Tracheal epithelial cell (primary cell): ENCODE data around the gene SLC6A19. TPM values are rescaled to one million over a fixed set of nuclear protein-coding genes. Genes with fewer than 3 reads are reported as not detected.

Experiments used
- total RNA-seq: library from RNA; depleted of rRNA; stranded (reverse); fragments of >200 nt; gene quantifications from 2 replicates; pipeline ENCODE4 v1.2.1, GENCODE V29; 2014

SLC6A19 gene
- total RNA-seq = not detected in 2 replicates

DNA sequence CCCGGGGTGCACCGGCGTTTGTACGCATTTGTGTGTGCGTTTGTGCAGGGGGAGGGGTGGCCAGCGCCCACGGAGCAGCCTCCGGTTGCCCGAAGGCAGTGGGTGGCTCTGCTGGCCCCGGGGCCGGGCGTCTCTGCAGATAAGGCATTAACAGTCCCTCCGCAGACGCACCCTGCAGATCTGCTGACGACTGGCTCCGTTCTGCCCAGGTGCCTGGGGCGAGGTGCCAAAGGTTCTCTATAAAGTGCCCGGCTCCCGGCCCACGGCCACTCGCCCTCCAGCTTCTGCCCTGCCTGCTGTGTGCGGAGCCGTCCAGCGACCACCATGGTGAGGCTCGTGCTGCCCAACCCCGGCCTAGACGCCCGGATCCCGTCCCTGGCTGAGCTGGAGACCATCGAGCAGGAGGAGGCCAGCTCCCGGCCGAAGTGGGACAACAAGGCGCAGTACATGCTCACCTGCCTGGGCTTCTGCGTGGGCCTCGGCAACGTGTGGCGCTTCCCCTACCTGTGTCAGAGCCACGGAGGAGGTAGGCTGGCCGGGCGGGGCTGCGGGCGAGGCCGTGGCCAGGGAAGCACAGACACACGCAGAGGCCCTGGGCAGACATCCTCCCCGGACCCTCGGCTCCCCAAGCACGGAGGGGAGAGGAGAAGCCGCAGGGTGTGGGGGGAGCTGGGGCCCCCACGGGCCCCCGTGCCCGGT, at the start of gene SLC6A19:
Gene SLC6A19 (plus strand): TSS at position 269 of the 699 bp plus-strand sequence. CDS start 56 bp downstream, at position 325.

DNA sequence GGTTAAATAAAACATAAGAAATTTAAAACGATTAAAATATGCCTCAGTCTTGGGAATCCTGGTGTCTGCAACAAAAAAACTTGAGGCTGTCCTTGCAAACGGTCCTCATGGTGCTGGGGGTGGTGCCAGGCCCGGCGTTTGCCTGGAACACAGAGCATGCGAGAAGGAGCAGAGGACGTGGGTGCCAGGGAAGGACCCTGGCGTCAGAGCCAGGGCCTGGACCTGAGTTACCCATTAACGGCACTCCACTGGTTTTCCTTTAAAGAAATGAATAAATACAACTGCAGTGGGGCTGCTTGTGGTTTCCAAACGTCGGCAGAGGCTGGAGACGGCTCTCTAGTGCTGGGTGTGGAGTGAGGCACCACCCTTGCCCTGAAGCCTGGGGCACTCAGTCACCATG, 23.7 kb downstream of the SLC6A19 start, which contains the start of gene SLC6A18:
Gene SLC6A18 (plus strand): TSS at position 301 of the 400 bp plus-strand sequence. CDS start 97 bp downstream, at position 398.

Other genes starting within 250 kb of the SLC6A19 start
- 0.24 TPM in 1 of 2 replicates, not detected in the other for gene NKD2, start 192.8 kb upstream of the SLC6A19 start, total RNA-seq
- 5.8 and 20.0 TPM in 2 replicates for gene SLC12A7, start 89.5 kb upstream of the SLC6A19 start, total RNA-seq
- gene SLC6A18, start 23.8 kb downstream of the SLC6A19 start, total RNA-seq = not detected in 2 replicates
- not detected in 2 replicates for gene TERT, start 93.5 kb downstream of the SLC6A19 start, total RNA-seq
- 252 and 273 TPM in 2 replicates for gene CLPTM1L, start 143.5 kb downstream of the SLC6A19 start, total RNA-seq
- not detected in 2 replicates for gene SLC6A3, start 243.8 kb downstream of the SLC6A19 start, total RNA-seq